Neuronal stem cell (in vitro differentiated cells): ENCODE data around the gene TIMM23.
"Not testable (repeated sequence)": the region's sequence is repeated elsewhere in the genome, so short reads cannot be mapped to it uniquely, and the experiment has no call there.

Experiments
- DNase-seq: peaks from one replicate; pipeline ENCODE4 v3.0.0-alpha.2; 2013; ENCODE audit warnings: low spot score
- H2AFZ ChIP-seq: one replicate; pipeline ENCODE4 v1.6.1; 2013; ENCODE audit warnings: mild to moderate bottlenecking, low read length, inconsistent platforms
- H2AK5ac ChIP-seq: 2 replicates; pipeline ENCODE4 v1.6.1; 2013; ENCODE audit warnings: low read depth, mild to moderate bottlenecking, inconsistent platforms, low read length, moderate library complexity, mixed read lengths
- H2BK120ac ChIP-seq: 2 replicates; pipeline ENCODE4 v1.6.1; 2013; ENCODE audit warnings: low read depth, mild to moderate bottlenecking, inconsistent platforms, low read length, moderate library complexity, mixed read lengths
- H2BK12ac ChIP-seq: one replicate; pipeline ENCODE4 v1.6.1; 2013; ENCODE audit warnings: low read length, inconsistent platforms
- H2BK15ac ChIP-seq: 2 replicates; pipeline ENCODE4 v1.6.1; 2013; ENCODE audit warnings: mild to moderate bottlenecking, low read length, inconsistent platforms, mixed read lengths
- H2BK5ac ChIP-seq: one replicate; pipeline ENCODE4 v1.6.1; 2013; ENCODE audit warnings: inconsistent platforms, mild to moderate bottlenecking, low read length, moderate library complexity
- H3K14ac ChIP-seq: one replicate; pipeline ENCODE4 v1.6.1; 2013; ENCODE audit warnings: low read length, inconsistent platforms
- H3K18ac ChIP-seq: 2 replicates; pipeline ENCODE4 v1.6.1; 2013; ENCODE audit warnings: low read length, inconsistent platforms
- H3K23ac ChIP-seq: 2 replicates; pipeline ENCODE4 v1.6.1; 2013; ENCODE audit warnings: low read depth, mild to moderate bottlenecking, mixed read lengths, low read length, inconsistent platforms; ENCODE audit not compliant: poor library complexity
- H3K27ac ChIP-seq: replicated peaks from 3 replicates; pipeline ENCODE4 v1.5.1; 2013; ENCODE audit warnings: low read length, inconsistent platforms
- H3K27me3 ChIP-seq, 3 experiments: 2 replicates each; pipeline ENCODE4 v1.6.1; 2013; ENCODE audit warnings: low read length in 3 of 3, mild to moderate bottlenecking in 2 of 3, inconsistent platforms in 1 of 3, low read depth in 1 of 3, mixed read lengths in 1 of 3, moderate library complexity in 1 of 3; ENCODE audit not compliant: control insufficient read depth in 3 of 3, insufficient read depth in 3 of 3
- H3K36me3 ChIP-seq, 2 donors: replicated peaks in 1 of 2; 2 replicates each; pipeline ENCODE4 v1.6.1; 2013; ENCODE audit warnings: low read length in 2 of 2; ENCODE audit not compliant: control insufficient read depth in 2 of 2, insufficient read depth in 2 of 2
- H3K4ac ChIP-seq: 2 replicates; pipeline ENCODE4 v1.6.1; 2013; ENCODE audit warnings: inconsistent platforms, mild to moderate bottlenecking, low read length, moderate library complexity
- H3K4me1 ChIP-seq, 2 donors: 1 replicate in 1 of 2; 2 replicates in 1 of 2; pipeline ENCODE4 v1.6.1; 2013; ENCODE audit warnings: low read length in 2 of 2, low read depth in 1 of 2; ENCODE audit not compliant: control insufficient read depth in 2 of 2, insufficient read depth in 1 of 2
- H3K4me2 ChIP-seq: one replicate; pipeline ENCODE4 v1.6.1; 2013; ENCODE audit warnings: mild to moderate bottlenecking, low read length, inconsistent platforms; ENCODE audit not compliant: insufficient read depth, poor library complexity, severe bottlenecking
- H3K4me3 ChIP-seq, 2 donors: 2 replicates each; pipeline ENCODE4 v1.5.1; 2013; ENCODE audit warnings: low read length in 2 of 2, mild to moderate bottlenecking in 2 of 2, inconsistent platforms in 1 of 2, moderate library complexity in 1 of 2
- H3K79me1 ChIP-seq: one replicate; pipeline ENCODE4 v1.6.1; 2013; ENCODE audit warnings: low read depth, mild to moderate bottlenecking, inconsistent platforms, low read length, moderate library complexity
- H3K9ac ChIP-seq: one replicate; pipeline ENCODE4 v1.6.1; 2013; ENCODE audit warnings: mild to moderate bottlenecking, low read depth, low read length, inconsistent platforms; ENCODE audit not compliant: poor library complexity
- H3K9me3 ChIP-seq, 2 donors: replicated peaks in 1 of 2; 2 replicates each; pipeline versions ENCODE3 to v1.6.1; 2013; ENCODE audit warnings: low read length in 2 of 2, mild to moderate bottlenecking in 2 of 2, inconsistent platforms in 1 of 2, low read depth in 1 of 2, mixed read lengths in 1 of 2, moderate library complexity in 1 of 2; ENCODE audit not compliant: control insufficient read depth in 2 of 2, insufficient read depth in 1 of 2
- H4K8ac ChIP-seq: one replicate; pipeline ENCODE4 v1.6.1; 2013; ENCODE audit warnings: low read depth, mild to moderate bottlenecking, inconsistent platforms, low read length, moderate library complexity
- H4K91ac ChIP-seq: one replicate; pipeline ENCODE4 v1.6.1; 2013; ENCODE audit warnings: low read length, low read depth, mild to moderate bottlenecking, inconsistent platforms; ENCODE audit not compliant: poor library complexity
- WGBS, 2 donors: extraction: QIAGEN DNeasy Blood & Tissue Kit; methylation state at CpG; one replicate each; pipeline ENCODE4 v1.1.7; 2013; ENCODE audit warnings: missing lambda C conversion rate in 2 of 2, mixed read lengths in 1 of 2; ENCODE audit not compliant: insufficient read length in 2 of 2, insufficient replicate concordance in 1 of 2; ENCODE audit errors: extremely low coverage in 2 of 2; 5-methylcytosine and 5-hydroxymethylcytosine counted together

Gene TIMM23

DNA sequence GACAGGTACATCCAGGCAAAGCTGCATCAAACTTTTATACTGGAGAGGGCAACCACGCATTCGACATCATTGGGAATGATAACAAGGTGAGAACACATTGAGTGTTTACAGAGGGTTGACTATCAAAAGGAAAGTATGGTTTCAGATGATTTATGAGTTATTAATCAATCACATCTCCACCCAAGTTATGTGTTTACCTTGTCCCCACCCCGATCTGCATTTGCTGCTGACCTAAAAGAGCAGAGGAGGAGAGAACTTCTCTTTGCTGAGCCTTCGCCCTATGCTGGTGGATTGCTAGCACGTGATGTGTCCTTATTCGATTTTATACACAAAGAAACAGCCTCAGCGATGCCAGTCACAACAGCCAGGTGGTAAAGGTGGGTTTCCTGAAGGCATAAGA, 74.0 kb downstream of the TIMM23 start, which contains the start of gene MSMB:
TSS of gene MSMB (minus strand) at position 9 of the 400 bp plus-strand sequence. CDS start 32 bp downstream, outside the sequence.
- H3K36me3 ChIP-seq, result no peaks in the 10 kb centered on the region
- peaks cover 0 to 14% (median 0%) of the 10 kb centered on the region in 3 experiments for H3K27me3 ChIP-seq
- no peak within 1 kb of the TSS for H3K4me3 ChIP-seq
- H3K9me3 ChIP-seq, result no peaks in the 10 kb centered on the region
- no peak for DNase-seq
- no peak within 1 kb of the TSS for H3K14ac ChIP-seq
- H3K18ac ChIP-seq, result no peak within 1 kb of the TSS
- H4K91ac ChIP-seq, result no peak within 1 kb of the TSS
- no peak within 1 kb of the TSS for H4K8ac ChIP-seq
- H2BK15ac ChIP-seq, result no peak within 1 kb of the TSS
- no peak within 1 kb of the TSS for H3K9ac ChIP-seq
- no peak within 1 kb of the TSS for H3K27ac ChIP-seq
- no peaks in the 10 kb centered on the region for H3K4me1 ChIP-seq
- no peak within 1 kb of the TSS for H2AK5ac ChIP-seq
- no peak within 1 kb of the TSS for H3K4ac ChIP-seq
- H2BK120ac ChIP-seq, result no peak within 1 kb of the TSS
- H2BK5ac ChIP-seq, result no peak within 1 kb of the TSS
- H2BK12ac ChIP-seq, result no peak within 1 kb of the TSS
- WGBS, 2 donors, result no CpG with 5 or more reads among the region's 7 CpGs
- H2AFZ ChIP-seq, result no peak within 1 kb of the TSS
- H3K23ac ChIP-seq, result no peak within 1 kb of the TSS
- no peaks in the 10 kb centered on the region for H3K79me1 ChIP-seq
- no peak within 1 kb of the TSS for H3K4me2 ChIP-seq

GRCh38 chr10:46048152-46048551, 75.9 kb downstream of the TIMM23 start:
- Histone ChIP-seq H3K36me3 (no peaks in the 10 kb centered on the region), H4K8ac (no peak overlapping the region), H3K9ac (no peak overlapping the region), H2BK15ac (no peak overlapping the region), H3K4me3 (no peak overlapping the region), H3K23ac (no peak overlapping the region), H2BK12ac (no peak overlapping the region), H3K14ac (no peak overlapping the region), H2AFZ (no peak overlapping the region), H4K91ac (no peak overlapping the region), H3K4me1 (peaks cover 0 to 7% of the 10 kb centered on the region in 2 donors), H3K79me1 (no peaks in the 10 kb centered on the region), H3K4me2 (no peak overlapping the region), H3K27me3 (peaks cover 0 to 22% (median 0%) of the 10 kb centered on the region in 3 experiments), H2BK5ac (no peak overlapping the region), H3K4ac (no peak overlapping the region), H3K27ac (no peak overlapping the region), H2BK120ac (no peak overlapping the region), H2AK5ac (no peak overlapping the region), H3K18ac (no peak overlapping the region), H3K9me3 (no peaks in the 10 kb centered on the region)
- DNase-seq, result no peak
- WGBS, 2 donors, result no CpG with 5 or more reads among the region's 2 CpGs

DNA sequence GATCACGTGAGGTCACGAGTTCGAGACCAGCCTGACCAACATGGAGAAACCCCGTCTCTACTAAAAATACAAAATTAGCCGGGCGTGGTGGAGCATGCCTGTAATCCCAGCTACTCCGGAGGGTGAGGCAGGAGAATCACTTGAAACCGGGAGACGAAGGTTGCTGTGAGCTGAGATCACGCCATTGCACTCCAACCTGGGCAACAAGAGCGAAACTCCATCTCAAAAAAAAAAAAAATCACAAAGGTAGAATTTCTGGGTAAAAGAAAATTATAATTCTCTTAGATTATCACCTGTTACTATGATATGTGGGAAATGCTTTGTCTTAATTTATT, 77.2 kb downstream of the TIMM23 start:
- not testable (repeated sequence) for H2BK5ac ChIP-seq, H2BK12ac ChIP-seq, H3K9me3 ChIP-seq, H3K18ac ChIP-seq, H3K4ac ChIP-seq, H3K36me3 ChIP-seq, H3K27ac ChIP-seq, H3K79me1 ChIP-seq, H3K4me3 ChIP-seq, H2BK120ac ChIP-seq, H2BK15ac ChIP-seq, H3K4me2 ChIP-seq, H4K91ac ChIP-seq, H3K23ac ChIP-seq, H2AK5ac ChIP-seq, H4K8ac ChIP-seq, H3K4me1 ChIP-seq, H3K14ac ChIP-seq, H2AFZ ChIP-seq, DNase-seq, H3K9ac ChIP-seq
- peaks cover 0 to 22% (median 0%) of the 10 kb centered on the region in 3 experiments for H3K27me3 ChIP-seq
- no CpG with 5 or more reads among the region's 11 CpGs for WGBS, 2 donors

DNA sequence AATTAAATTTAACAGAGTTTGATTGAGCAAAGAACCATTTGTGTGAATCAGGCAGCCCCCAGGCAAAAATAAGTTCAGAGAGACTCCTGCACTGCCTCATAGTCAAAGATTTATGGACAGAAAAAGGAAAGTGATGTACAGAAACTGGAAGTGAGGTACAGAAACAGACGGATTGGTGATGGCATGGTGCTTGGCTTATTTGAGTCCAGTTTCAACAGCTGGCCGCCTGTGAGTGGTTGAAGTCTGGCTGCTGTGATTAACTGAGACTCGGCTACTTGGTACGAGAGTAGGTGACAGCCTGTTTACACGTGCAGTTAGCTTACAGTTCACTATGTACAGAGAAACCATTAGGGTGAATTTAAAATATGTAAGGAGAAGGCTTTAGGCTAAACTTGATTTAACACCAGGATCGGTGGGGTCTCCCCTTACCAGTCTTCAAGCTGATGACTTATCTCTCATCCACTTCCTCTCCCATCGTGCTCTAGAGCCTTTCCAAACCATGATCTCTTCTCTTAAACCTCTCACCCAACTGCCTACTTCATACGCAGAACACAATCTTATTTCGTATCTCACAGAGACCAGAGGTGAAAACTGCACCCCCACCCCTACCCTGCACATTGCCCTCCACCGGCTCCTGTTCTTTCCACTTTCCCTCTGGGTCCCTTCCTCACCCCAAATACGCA, 78.8 kb downstream of the TIMM23 start:
- DNase-seq, result no peak
- Histone ChIP-seq H2BK12ac (no peak overlapping the region), H2BK120ac (no peak overlapping the region), H3K27me3 (peaks cover 0 to 21% (median 0%) of the 10 kb centered on the region in 3 experiments), H3K4ac (no peak overlapping the region), H2BK15ac (no peak overlapping the region), H2BK5ac (no peak overlapping the region), H2AFZ (no peak overlapping the region), H3K23ac (no peak overlapping the region), H3K18ac (no peak overlapping the region), H3K4me2 (no peak overlapping the region), H3K14ac (no peak overlapping the region), H3K9me3 (no peaks in the 10 kb centered on the region), H3K27ac (no peak overlapping the region), H3K79me1 (no peaks in the 10 kb centered on the region), H3K36me3 (no peaks in the 10 kb centered on the region), H2AK5ac (no peak overlapping the region), H3K9ac (no peak overlapping the region), H4K8ac (no peak overlapping the region), H4K91ac (no peak overlapping the region), H3K4me1 (peaks cover 0 to 7% of the 10 kb centered on the region in 2 donors), H3K4me3 (no peak overlapping the region)
- no CpG with 5 or more reads among the region's 11 CpGs for WGBS, 2 donors
